CD14-positive monocyte (primary cell): Measurements from ENCODE around the gene NUP85. TPM values are rescaled to one million over a fixed set of nuclear protein-coding genes. Genes with fewer than 3 reads are reported as not detected.
"Not testable (repeated sequence)": the region's sequence is repeated elsewhere in the genome, so short reads cannot be mapped to it uniquely, and the experiment has no call there.

Experiments
- DNase-seq, 3 donors: peaks; one replicate each; pipeline ENCODE4 v3.0.0-alpha.2; 2011 to 2022
- H2AFZ ChIP-seq: 2 replicates; pipeline ENCODE4 v1.6.0; 2012; ENCODE audit warnings: mild to moderate bottlenecking, low read depth, low read length, inconsistent platforms; ENCODE audit not compliant: insufficient read depth, poor library complexity, severe bottlenecking
- H3K27ac ChIP-seq, 2 donors: 1 replicate in 1 of 2; 2 replicates in 1 of 2; pipeline ENCODE4 v1.5.1; 2012 to 2013; ENCODE audit warnings: low read length in 2 of 2, control low read depth in 1 of 2, inconsistent platforms in 1 of 2, low read depth in 1 of 2, mild to moderate bottlenecking in 1 of 2
- H3K27me3 ChIP-seq, 2 donors: one replicate each; pipeline versions ENCODE4 v1.6.0 to v1.6.1; 2011 to 2013; ENCODE audit warnings: low read length in 2 of 2; ENCODE audit not compliant: control insufficient read depth in 2 of 2, insufficient read depth in 2 of 2
- H3K36me3 ChIP-seq, 2 donors: replicated peaks in 1 of 2; 1 replicate in 1 of 2; 2 replicates in 1 of 2; pipeline versions ENCODE4 v1.5.1 to v1.6.1; 2012 to 2013; ENCODE audit warnings: low read length in 2 of 2, control low read depth in 1 of 2, inconsistent platforms in 1 of 2, mild to moderate bottlenecking in 1 of 2; ENCODE audit not compliant: insufficient read depth in 2 of 2, control insufficient read depth in 1 of 2
- H3K4me1 ChIP-seq, 2 donors: 1 replicate in 1 of 2; 2 replicates in 1 of 2; pipeline versions ENCODE4 v1.5.1 to v1.6.1; 2012 to 2013; ENCODE audit warnings: low read length in 2 of 2, control low read depth in 1 of 2, inconsistent platforms in 1 of 2, mild to moderate bottlenecking in 1 of 2, moderate library complexity in 1 of 2; ENCODE audit not compliant: insufficient read depth in 2 of 2, control insufficient read depth in 1 of 2
- H3K4me2 ChIP-seq: replicated peaks from 2 replicates; pipeline ENCODE3; 2012; ENCODE audit warnings: low read length, moderate library complexity, mild to moderate bottlenecking; ENCODE audit not compliant: poor library complexity, severe bottlenecking; ENCODE audit errors: extremely low read depth
- H3K4me3 ChIP-seq, 3 experiments: fragments of 200-600 bp in 1 of 3; sonication (generic) in 1 of 3; replicated peaks in 1 of 3; 1 replicate in 2 of 3; 2 replicates in 1 of 3; pipeline ENCODE4 v1.5.1; 2011 to 2013; ENCODE audit warnings: low read length in 3 of 3, mild to moderate bottlenecking in 3 of 3, control low read depth in 2 of 3, low read depth in 2 of 3, inconsistent platforms in 1 of 3, moderate library complexity in 1 of 3
- H3K79me2 ChIP-seq: 2 replicates; pipeline ENCODE4 v1.6.0; 2012; ENCODE audit warnings: mild to moderate bottlenecking, control low read depth, inconsistent platforms, low read length, moderate library complexity; ENCODE audit not compliant: insufficient read depth
- H3K9ac ChIP-seq: 2 replicates; pipeline ENCODE4 v1.6.0; 2017; ENCODE audit warnings: low read length, mild to moderate bottlenecking; ENCODE audit not compliant: insufficient read depth, poor library complexity, severe bottlenecking
- H3K9me3 ChIP-seq, 2 donors: replicated peaks in 1 of 2; 1 replicate in 1 of 2; 2 replicates in 1 of 2; pipeline versions ENCODE4 v1.5.1 to v1.6.1; 2012 to 2013; ENCODE audit warnings: low read length in 2 of 2, control low read depth in 1 of 2; ENCODE audit not compliant: control insufficient read depth in 1 of 2, insufficient read depth in 1 of 2
- H4K20me1 ChIP-seq: 2 replicates; pipeline ENCODE4 v1.6.0; 2012; ENCODE audit warnings: mild to moderate bottlenecking, low read length, control low read depth, moderate library complexity; ENCODE audit not compliant: insufficient read depth
- H3K27ac Mint-ChIP-seq, 7 donors: one replicate each; pipeline ENCODE4 v1.8.0; 2020; ENCODE audit warnings: mild to moderate bottlenecking in 7 of 7, mixed read lengths in 7 of 7, moderate library complexity in 6 of 7, inconsistent platforms in 2 of 7
- H3K27me3 Mint-ChIP-seq, 3 donors: one replicate each; pipeline ENCODE4 v1.8.0; 2021 to 2022; ENCODE audit warnings: low read depth in 3 of 3, mild to moderate bottlenecking in 3 of 3, mixed read lengths in 3 of 3, moderate library complexity in 3 of 3, inconsistent platforms in 1 of 3
- H3K36me3 Mint-ChIP-seq, 2 donors: one replicate each; pipeline ENCODE4 v1.8.0; 2020; ENCODE audit warnings: mixed read lengths in 2 of 2, inconsistent platforms in 1 of 2, mild to moderate bottlenecking in 1 of 2
- H3K4me1 Mint-ChIP-seq: one replicate; pipeline ENCODE4 v1.8.0; 2020; ENCODE audit warnings: mild to moderate bottlenecking, mixed read lengths
- H3K4me3 Mint-ChIP-seq, 2 donors: one replicate each; pipeline ENCODE4 v1.8.0; 2020; ENCODE audit warnings: mild to moderate bottlenecking in 2 of 2, mixed read lengths in 2 of 2, moderate library complexity in 1 of 2
- H3K9me3 Mint-ChIP-seq, 7 donors: one replicate each; pipeline ENCODE4 v1.8.0; 2020 to 2022; ENCODE audit warnings: mixed read lengths in 7 of 7, mild to moderate bottlenecking in 6 of 7, moderate library complexity in 6 of 7, inconsistent platforms in 2 of 7
- WGBS: methylation state at CpG from one replicate; pipeline ENCODE4 v1.1.5; 2013; ENCODE audit warnings: missing lambda C conversion rate; ENCODE audit not compliant: insufficient coverage; 5-methylcytosine and 5-hydroxymethylcytosine counted together
- intact Hi-C, 2 donors: fragments of 100-400 bp; cut with micrococcal nuclease; formaldehyde crosslinking; loops; one replicate each; pipeline versions ENCODE4 v1.15.0 to v1.15.1; 2023
- polyA plus RNA-seq, 3 donors: library from polyadenylated mRNA; depleted of rRNA in 1 of 3; unstranded in 2 of 3; stranded (reverse) in 1 of 3; fragments of 300-500 nt in 2 of 3; fragments of >200 nt in 1 of 3; fragmentation: Illumina TruSeq in 2 of 3; gene quantifications; 1 replicate in 2 of 3; 2 replicates in 1 of 3; pipeline ENCODE4 v1.2.3, GENCODE V29; 2012 to 2021
- TF ChIP-seq, protein P1 (sequence below): fragments of 200-600 bp; IDR thresholded peaks from one replicate; pipeline ENCODE4 v1.8.0; 2022; ENCODE audit warnings: antibody characterized with exemption, mild to moderate bottlenecking

NUP85 gene
- polyA plus RNA-seq, 3 donors = 36.3 to 94.2 (median 38.7) TPM

DNA sequence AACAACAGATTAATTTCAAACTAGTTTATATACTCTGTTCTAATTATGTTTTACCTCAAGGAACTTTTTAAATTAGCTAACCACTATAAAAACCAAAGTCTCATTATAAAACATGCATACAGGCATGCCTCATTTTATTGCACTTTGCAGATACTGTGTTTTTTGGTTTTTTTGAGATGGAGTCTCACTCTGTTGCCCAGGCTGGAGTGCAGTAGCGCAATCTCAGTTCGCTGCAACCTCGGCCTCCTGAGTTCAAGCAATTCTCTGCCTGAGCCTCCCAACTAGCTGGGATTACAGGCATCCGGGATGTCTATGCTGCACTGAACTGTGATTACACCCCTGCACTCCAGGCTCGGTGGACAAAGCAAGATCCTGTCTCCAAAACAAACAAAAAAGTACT, 42.4 kb upstream of the NUP85 start:
- Histone ChIP-seq H3K27ac (no peak overlapping the region), H3K4me3 (no peak overlapping the region), H3K79me2 (peaks cover 3% of the 10 kb centered on the region), H3K4me1 (no peaks in the 10 kb centered on the region), H3K27me3 (no peaks in the 10 kb centered on the region), H4K20me1 (no peaks in the 10 kb centered on the region), H3K9ac (no peak overlapping the region), H2AFZ (no peak overlapping the region), H3K4me2 (no peak overlapping the region), H3K36me3 (peaks cover 19 to 36% of the 10 kb centered on the region in 2 donors), H3K9me3 (no peaks in the 10 kb centered on the region)
- Mint-ChIP-seq H3K36me3 (peaks cover 14 to 58% of the 10 kb centered on the region in 2 donors), H3K27me3 (peaks cover 0 to 3% (median 0%) of the 10 kb centered on the region in 3 donors), H3K4me1 (no peaks in the 10 kb centered on the region), H3K9me3 (no peaks in the 10 kb centered on the region), H3K27ac (peak overlapping the region in 1 of 7 donors; percentile 24), H3K4me3 (no peak overlapping the region)
- no peak for DNase-seq
- intact Hi-C loops = no loop called here
- 95% methylated on average over 4 of the region's 5 CpGs for WGBS
- TF ChIP-seq, protein P1, sequence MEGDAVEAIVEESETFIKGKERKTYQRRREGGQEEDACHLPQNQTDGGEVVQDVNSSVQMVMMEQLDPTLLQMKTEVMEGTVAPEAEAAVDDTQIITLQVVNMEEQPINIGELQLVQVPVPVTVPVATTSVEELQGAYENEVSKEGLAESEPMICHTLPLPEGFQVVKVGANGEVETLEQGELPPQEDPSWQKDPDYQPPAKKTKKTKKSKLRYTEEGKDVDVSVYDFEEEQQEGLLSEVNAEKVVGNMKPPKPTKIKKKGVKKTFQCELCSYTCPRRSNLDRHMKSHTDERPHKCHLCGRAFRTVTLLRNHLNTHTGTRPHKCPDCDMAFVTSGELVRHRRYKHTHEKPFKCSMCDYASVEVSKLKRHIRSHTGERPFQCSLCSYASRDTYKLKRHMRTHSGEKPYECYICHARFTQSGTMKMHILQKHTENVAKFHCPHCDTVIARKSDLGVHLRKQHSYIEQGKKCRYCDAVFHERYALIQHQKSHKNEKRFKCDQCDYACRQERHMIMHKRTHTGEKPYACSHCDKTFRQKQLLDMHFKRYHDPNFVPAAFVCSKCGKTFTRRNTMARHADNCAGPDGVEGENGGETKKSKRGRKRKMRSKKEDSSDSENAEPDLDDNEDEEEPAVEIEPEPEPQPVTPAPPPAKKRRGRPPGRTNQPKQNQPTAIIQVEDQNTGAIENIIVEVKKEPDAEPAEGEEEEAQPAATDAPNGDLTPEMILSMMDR = no peak

DNA sequence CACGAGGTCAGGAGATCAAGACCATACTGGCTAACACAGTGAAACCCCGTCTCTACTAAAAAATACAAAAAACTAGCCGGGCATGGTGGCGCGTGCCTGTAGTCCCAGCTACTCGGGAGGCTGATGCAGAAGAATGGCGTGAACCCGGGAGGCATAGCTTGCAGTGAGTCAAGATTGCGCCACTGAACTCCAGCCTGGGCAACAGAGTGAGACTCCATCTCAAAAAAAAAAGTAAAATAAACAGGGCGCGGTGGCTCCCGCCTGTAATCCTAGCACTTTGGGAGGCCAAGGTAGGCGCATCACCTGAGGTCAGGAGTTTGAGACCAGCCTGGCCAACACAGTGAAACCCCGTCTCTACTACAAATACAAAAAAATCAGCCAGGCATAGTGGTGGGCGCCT, 40.9 kb upstream of the NUP85 start:
- H4K20me1 ChIP-seq, H3K9me3 Mint-ChIP-seq, H3K27me3 ChIP-seq, H3K4me1 Mint-ChIP-seq, H3K79me2 ChIP-seq, intact Hi-C loops, DNase-seq, H3K27ac Mint-ChIP-seq, H3K9me3 ChIP-seq, H3K4me3 ChIP-seq, H3K4me3 Mint-ChIP-seq, H2AFZ ChIP-seq, H3K27ac ChIP-seq, H3K4me2 ChIP-seq, H3K4me1 ChIP-seq, H3K27me3 Mint-ChIP-seq, H3K9ac ChIP-seq: not testable (repeated sequence)
- 98% methylated on average over 10 of the region's 15 CpGs for WGBS
- peaks cover 27 to 47% of the 10 kb centered on the region in 2 donors for H3K36me3 ChIP-seq
- peaks cover 21 to 67% of the 10 kb centered on the region in 2 donors for H3K36me3 Mint-ChIP-seq
